KOPT-K1 (cell line): ENCODE data around the gene GLS.

Experiments used
- H3K27ac ChIP-seq: fragments of 200-600 bp; sonication (generic); 2 replicates; pipeline ENCODE4 v1.5.1; 2016; ENCODE audit warnings: antibody characterized with exemption, mild to moderate bottlenecking, low read depth, low read length; ENCODE audit not compliant: poor library complexity, severe bottlenecking
- H3K36me3 ChIP-seq: fragments of 200-600 bp; sonication (generic); 2 replicates; pipeline ENCODE4 v1.5.1; 2017; ENCODE audit warnings: antibody characterized with exemption, mild to moderate bottlenecking, low read length, moderate library complexity; ENCODE audit not compliant: insufficient read depth
- H3K9me3 ChIP-seq: fragments of 200-600 bp; sonication (generic); 2 replicates; pipeline ENCODE4 v1.5.1; 2017; ENCODE audit warnings: antibody characterized with exemption, low read length, mild to moderate bottlenecking; ENCODE audit not compliant: insufficient read depth, poor library complexity, severe bottlenecking

The GLS gene

DNA sequence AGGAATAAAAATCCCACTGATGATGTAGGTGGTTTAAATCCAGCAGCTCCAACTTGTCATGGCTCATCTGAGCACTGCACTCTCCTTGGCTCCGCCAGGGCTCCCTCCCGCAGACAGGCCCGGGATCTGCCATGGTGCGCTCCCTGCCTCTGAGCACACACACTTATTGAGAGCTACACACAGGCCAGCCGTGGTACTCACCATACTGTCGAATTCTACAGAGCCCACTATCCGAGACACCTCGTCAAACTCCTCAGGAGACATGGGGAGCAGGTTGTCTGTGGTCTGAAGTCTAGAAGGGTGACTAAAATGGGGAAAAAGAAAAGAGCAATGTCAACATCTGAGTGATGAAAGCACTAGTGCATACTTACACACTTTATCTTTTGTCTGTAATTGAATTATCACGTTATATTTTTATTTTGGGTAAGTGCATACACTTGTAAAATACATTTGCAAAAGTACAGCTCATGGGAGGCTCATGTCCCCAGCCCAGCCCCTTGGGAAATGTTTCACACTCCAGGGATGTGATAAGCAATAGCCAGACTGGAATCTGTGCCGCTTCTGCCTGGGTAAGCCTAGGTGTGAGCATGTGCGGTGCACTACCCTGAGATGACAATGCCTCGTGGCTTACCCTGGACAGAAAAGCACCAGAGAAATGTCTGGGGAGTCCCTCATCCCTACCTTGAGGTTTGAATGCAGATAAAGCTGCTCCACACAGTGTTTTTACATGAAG lies 94.2 kb downstream of the GLS start:
- H3K27ac ChIP-seq: no peak overlapping the region
- peaks cover 99% of the 10 kb centered on the region for H3K36me3 ChIP-seq
- no peaks in the 10 kb centered on the region for H3K9me3 ChIP-seq

DNA sequence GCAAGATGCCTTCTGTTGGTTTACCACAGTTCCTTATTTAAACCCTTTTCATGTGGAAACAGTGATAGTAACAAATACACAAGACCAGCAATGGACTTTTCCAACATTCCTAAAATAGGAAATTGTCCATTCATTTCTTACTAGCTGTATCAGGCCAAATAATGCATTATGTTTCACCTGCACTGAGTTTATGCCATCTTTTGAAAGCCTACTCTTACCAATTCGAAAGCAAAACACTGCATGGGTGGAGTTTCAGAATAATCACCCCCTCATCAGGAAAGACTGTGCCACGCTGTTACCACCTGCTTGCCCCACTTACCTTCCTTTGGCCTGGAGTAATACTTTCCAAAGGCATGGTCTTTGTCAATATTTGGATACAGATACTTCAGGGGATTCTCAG lies 95.9 kb downstream of the GLS start:
- H3K36me3 ChIP-seq: peaks cover 99% of the 10 kb centered on the region

DNA sequence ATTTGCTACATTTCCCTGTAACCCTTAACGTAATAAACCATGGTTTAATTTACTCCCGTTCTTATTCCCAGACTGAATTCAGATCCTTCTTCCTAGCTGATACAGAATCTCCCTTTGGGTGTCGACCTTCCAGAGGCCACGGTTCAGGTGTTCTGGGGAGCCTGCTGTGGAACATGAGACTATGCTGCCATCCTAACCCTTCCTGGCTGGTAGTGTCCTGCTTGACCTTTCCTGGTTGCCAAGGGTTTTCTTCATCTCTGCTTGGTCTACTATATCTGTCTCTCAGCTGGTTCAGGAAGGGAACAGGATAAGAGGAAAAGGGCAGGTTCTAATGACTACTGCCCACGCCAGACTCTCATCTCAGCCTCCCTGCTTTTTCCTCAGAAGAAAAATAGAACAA lies 96.9 kb downstream of the GLS start:
- Histone ChIP-seq H3K27ac (no peak overlapping the region), H3K9me3 (no peaks in the 10 kb centered on the region), H3K36me3 (peaks cover 99% of the 10 kb centered on the region)

More for the DNA sequence above, 95.9 kb downstream of the GLS start:
- no peaks in the 10 kb centered on the region for H3K9me3 ChIP-seq
- H3K27ac ChIP-seq: no peak overlapping the region

DNA sequence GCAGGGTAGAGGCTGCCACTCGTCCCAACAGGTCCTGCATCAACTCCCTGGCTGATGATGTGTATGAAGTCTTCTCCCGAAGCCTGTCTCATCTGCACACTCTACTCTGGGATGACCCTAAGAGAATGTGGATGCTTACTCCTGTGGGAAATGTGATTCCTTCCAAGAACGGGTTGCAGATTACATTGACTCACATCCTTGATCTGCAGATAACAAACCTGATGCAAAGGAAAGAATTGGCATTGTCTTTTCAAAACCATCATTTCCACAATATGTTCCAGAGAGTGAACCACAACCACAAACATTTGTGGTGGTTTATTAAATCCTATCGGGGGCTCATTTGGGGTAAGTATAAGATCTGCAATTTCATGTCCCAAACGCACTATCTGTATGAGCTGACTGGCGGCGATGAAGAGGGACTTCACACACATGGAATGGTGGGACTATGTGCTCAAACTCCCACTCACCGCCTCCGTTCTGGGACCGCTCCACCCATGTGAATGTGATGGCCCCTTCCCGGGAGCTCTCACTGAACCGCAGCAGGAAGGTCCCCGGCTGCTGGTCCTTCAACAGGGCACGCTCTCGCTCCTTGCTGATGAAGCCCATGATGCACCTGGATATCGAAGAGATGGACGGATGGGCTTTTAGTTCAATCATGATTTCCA lies 97.9 kb downstream of the GLS start:
- Histone ChIP-seq H3K9me3 (no peaks in the 10 kb centered on the region), H3K27ac (no peak overlapping the region), H3K36me3 (peaks cover 99% of the 10 kb centered on the region)

DNA sequence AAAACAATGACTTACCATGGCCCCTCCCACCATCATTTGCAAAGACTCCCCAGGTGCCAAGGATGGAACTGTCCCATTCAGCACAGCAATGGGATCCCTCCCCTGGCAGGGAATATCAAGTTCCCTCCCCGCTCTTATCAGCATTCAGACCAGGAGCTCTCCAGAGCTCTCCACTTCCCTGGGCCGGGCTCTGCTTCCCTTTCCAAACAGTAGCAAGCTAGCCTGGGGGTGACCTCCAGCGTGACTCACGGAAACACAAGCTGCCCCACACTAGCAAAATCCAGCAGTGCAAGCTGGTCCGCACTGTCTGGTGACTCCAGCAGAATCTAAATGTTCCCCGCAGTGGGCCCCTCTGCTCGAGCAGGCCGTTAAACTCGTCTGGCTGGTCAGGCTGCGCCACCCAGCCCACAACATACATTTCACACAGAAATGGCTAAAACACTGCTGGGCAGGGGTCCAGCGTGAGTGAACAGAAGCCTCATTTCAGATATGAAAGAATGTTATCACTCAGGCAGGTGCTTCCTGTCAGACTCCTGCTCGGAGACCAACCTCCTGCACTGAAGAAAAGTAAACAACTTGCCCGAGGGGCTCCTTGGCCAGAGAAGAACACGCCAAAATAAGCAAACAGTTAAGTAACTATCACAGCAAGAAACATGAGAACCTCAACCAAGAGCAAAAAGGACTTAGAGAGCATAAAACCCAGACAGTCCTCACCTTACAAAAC lies 99.4 kb downstream of the GLS start:
- Histone ChIP-seq H3K36me3 (peaks cover 99% of the 10 kb centered on the region), H3K9me3 (no peaks in the 10 kb centered on the region), H3K27ac (peak overlapping the region; percentile 3)

DNA sequence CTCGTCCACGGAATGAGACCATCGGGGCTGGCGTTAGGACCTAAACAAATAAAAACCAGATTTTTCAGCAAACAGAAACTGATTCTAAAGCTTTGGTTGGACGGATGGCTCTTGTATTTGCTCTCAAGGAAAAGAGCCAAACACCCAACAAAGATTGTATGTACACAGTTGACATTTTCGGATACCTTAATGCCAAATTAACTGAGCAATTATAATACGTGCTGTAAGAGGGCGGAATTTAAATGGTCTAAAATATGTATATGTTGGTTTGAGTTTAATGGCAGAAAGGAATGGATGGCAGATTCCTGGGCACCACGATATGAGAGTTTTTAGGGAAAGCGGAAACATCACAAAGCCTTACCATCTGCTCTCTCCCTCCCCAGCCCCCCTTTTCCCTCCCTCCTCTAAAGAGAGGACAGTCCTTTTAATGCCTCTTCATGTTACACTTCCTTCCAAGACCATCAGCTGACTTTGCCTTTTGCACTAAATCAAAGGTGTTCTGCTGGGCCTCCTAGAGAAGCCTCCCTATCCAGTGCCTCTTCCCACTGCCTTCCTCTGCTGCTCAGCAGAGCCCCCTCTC lies 100.1 kb downstream of the GLS start:
- H3K9me3 ChIP-seq: no peaks in the 10 kb centered on the region
- peaks cover 99% of the 10 kb centered on the region for H3K36me3 ChIP-seq
- no peak overlapping the region for H3K27ac ChIP-seq

DNA sequence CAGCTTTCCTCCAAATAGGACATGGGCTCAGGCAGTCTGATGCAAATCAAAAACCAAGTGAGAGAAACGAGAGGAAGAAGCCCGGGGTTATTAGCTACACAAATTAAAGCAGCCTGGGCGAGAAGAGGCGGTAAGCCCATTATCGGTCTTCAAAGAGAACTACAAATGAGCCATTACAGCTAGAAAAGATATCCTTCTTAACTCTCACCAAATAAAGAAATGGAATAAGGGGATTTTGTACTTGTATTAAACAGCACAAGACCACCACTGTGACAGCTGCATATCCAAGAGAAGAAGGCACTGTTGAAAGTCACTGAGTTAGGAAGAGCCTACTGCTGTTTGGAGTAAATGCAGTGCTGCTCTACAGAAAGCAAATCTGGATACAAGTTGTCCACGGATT lies 100.7 kb downstream of the GLS start:
- Histone ChIP-seq H3K27ac (no peak overlapping the region), H3K9me3 (no peaks in the 10 kb centered on the region), H3K36me3 (peaks cover 99% of the 10 kb centered on the region)

DNA sequence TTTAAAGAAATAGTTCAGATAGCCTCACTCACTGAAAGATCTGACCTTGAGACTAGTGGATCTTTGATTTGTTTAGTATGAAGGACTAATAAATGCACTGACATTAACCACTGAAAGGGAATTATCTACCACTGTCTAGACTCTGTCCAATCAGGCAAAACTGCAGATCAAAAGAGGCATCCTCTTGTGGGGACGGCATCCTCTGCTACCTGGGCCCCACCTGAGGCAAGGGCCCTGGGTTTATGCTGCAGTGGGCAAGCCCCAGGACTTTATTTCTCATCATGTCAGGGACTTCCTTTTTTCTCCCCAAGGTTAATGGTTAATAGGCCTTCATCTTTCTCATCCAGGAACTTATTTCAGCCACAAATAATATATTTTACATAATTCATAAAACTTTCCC lies 101.1 kb downstream of the GLS start:
- H3K36me3 ChIP-seq: peaks cover 99% of the 10 kb centered on the region
- no peak overlapping the region for H3K27ac ChIP-seq
- no peaks in the 10 kb centered on the region for H3K9me3 ChIP-seq

DNA sequence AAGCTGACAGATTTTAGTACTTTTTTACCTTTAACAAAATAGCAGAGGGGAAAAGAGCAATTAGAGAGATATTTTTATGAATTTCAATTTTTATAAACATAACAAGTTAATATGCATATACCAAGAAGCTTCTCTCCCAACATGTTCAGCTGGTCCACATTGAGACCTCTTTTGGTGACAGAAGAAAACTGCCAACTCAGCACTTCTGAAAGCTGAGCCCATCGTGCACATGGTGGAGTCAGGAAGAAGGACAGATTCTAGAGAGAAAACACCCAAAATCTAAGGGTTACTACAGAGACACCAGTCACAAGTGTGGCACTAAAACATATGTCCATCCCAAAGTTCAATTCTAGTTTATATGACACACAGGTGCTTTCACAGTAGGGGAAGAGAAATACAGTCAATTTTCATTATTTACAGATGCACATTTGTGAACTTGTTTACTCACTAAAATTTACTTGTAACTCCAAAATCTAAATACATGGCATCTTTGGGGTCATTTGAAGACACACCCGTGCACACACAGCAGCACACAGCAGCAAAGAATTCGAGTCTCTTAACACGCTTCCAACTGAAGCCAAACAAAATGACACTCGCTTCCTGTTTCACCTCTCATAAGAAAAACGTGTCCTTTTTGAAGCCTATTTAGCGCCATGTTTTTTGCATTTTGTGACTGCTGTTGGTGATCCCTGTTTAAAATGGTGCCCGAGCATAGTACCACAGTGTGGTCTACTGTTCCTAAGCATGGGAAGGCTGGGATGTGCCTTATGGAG lies 101.8 kb downstream of the GLS start:
- H3K36me3 ChIP-seq: peaks cover 100% of the 10 kb centered on the region
- H3K27ac ChIP-seq: no peak overlapping the region
- no peaks in the 10 kb centered on the region for H3K9me3 ChIP-seq

DNA sequence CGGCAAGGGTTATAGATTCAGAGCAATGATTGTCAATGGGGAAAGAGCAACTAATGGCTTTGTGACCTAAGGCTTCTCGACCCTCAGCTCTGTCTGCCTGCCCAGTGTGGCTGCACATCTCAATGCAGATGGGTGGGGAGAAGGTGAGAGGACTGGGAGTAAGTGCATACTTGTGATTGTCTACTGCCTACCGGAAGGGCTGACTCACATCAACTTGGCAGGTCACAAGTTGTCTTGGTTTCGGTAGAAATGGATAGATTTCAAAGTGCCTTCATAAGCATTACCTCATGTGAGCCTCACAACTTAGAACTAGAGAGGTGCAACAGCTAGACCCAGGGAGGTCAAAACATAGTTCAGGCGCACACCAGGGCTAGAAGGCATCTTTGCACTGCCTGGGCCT lies 104.0 kb downstream of the GLS start:
- Histone ChIP-seq H3K36me3 (peaks cover 100% of the 10 kb centered on the region), H3K9me3 (no peaks in the 10 kb centered on the region), H3K27ac (no peak overlapping the region)

DNA sequence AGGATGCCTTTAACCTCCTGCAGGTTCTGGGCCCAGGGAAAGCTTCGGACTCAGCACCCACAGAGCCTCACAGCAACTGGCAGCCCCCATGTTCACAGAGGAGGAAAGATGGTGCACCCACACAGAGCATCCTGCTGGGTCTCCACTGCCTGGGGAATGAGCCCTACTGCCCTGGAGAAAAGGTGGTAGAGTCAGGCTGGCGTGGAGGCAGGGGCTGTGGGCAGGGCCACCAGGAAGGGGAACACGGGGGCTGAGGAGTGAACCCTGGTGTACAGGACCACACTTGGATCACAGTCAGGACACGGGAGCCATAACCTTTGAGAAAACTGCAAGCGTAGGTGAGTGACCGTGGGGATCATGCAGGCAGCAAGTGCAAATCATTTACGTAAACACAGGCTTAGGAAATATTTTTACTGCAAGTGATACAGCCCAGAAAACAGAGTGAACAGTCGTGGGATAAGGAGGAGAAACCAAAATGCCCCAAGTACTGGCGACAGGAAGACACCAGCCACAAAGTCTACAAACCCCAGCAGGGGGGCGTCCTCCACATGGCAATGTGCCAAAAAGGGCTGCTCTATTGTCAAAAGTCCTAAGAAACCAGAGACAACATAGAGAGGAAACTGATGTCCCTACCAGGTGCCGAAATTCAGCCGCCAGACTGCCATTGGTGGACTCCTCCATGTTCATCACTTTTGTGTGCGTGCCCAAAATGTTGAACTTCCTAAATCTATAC lies 105.8 kb downstream of the GLS start:
- Histone ChIP-seq H3K36me3 (peaks cover 100% of the 10 kb centered on the region), H3K27ac (peak overlapping the region; percentile 36), H3K9me3 (no peaks in the 10 kb centered on the region)

DNA sequence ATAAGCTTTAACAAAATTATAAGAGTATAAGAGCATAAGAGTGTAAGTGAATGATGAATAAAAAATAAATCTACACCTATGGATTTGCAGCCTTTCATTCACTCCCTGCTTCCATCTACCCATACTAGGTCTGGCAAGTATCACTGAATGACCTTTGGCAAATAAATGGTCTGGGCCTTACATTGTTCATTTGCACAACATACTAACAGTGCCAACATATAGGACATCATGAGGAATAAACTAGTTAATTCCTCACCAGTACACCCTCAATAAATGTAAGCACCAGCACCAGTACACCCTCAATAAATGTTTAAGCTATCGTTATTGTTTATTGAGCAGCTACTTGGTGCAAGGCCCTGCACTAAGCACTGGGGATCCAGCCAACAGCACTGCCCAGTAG lies 106.5 kb downstream of the GLS start:
- Histone ChIP-seq H3K36me3 (peaks cover 100% of the 10 kb centered on the region), H3K27ac (no peak overlapping the region), H3K9me3 (no peaks in the 10 kb centered on the region)

DNA sequence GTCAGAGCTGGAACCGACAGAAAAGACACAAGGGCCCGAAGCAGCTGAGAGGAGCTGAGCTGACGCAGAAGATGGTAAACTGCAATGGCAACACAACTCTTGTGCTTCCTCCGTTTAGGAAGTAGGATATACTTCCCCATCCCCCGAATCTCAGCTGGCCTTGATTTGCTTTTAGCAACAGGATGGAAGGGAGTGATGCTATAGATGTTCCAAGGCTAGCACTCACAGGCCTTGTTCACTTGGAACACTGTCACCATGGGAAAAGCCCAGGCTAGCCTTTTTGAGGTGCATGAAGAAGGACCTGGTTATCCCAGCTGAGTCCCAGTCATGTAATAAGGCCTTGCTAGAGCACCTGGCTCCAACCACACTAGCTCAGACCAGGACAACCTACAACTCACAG lies 107.3 kb downstream of the GLS start:
- H3K9me3 ChIP-seq: no peaks in the 10 kb centered on the region
- H3K36me3 ChIP-seq: peaks cover 100% of the 10 kb centered on the region
- no peak overlapping the region for H3K27ac ChIP-seq

DNA sequence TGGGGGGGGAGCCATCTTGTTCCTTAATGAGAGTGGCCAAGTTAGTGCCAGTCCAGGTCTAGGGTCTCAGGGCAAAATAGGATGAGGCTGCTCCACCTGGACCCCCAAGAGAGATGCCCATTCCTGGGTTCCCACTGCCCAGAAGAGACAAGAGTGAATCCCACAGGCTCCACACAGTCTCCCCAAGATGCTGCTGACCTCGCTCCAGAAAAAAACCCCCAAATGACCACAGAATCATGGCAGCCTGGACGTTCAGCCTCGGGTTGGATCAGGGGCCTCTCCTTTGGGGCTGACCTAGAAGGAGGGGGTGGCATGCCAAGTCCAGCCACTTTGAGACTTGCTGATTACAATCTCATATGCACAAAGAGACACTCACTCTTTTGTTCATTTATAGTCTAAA lies 108.3 kb downstream of the GLS start:
- H3K27ac ChIP-seq: no peak overlapping the region
- H3K36me3 ChIP-seq: peaks cover 100% of the 10 kb centered on the region

More for the DNA sequence above, 108.3 kb downstream of the GLS start:
- H3K9me3 ChIP-seq: no peaks in the 10 kb centered on the region
